GM19239 (cell line): ENCODE results near the gene NTRK3.

Experiments used
- DNase-seq: peaks from one replicate; pipeline ENCODE4 v3.0.0; 2011; ENCODE audit warnings: low spot score; ENCODE audit not compliant: insufficient read length
- FAIRE-seq: peaks from 2 replicates; lab custom pipeline; 2011; peaks lifted over from hg19 to GRCh38; lab: Jason Lieb, UNC

NTRK3 gene

GRCh38 chr15:87924433-87924832, 332.1 kb downstream of the NTRK3 start:
- FAIRE-seq (no peak), DNase-seq (no peak)

GRCh38 chr15:87919064-87919463, 337.5 kb downstream of the NTRK3 start:
- FAIRE-seq: no peak
- DNase-seq: no peak

GRCh38 chr15:87917480-87917879, 339.1 kb downstream of the NTRK3 start:
- FAIRE-seq (no peak), DNase-seq (no peak)

- DNase-seq: no peak
- no peak for FAIRE-seq
Measured at GRCh38 chr15:87916208-87916607, 340.3 kb downstream of the NTRK3 start.

- DNase-seq: no peak
Measured at GRCh38 chr15:87910301-87910700, 346.2 kb downstream of the NTRK3 start.

GRCh38 chr15:87907676-87908446, 348.7 kb downstream of the NTRK3 start:
- DNase-seq (no peak), FAIRE-seq (no peak)

More at GRCh38 chr15:87910301-87910700, 346.2 kb downstream of the NTRK3 start:
- no peak for FAIRE-seq

- FAIRE-seq (no peak), DNase-seq (no peak)
Measured at GRCh38 chr15:87906444-87906843, 350.1 kb downstream of the NTRK3 start.

- DNase-seq (no peak), FAIRE-seq (no peak)
Measured at GRCh38 chr15:87902772-87903426, 353.6 kb downstream of the NTRK3 start.

- DNase-seq (no peak), FAIRE-seq (no peak)
Measured at GRCh38 chr15:87901926-87902690, 354.4 kb downstream of the NTRK3 start.

GRCh38 chr15:87901008-87901407, 355.5 kb downstream of the NTRK3 start:
- DNase-seq (no peak), FAIRE-seq (no peak)

- no peak for DNase-seq
- FAIRE-seq: no peak
Measured at GRCh38 chr15:87896936-87897335, 359.6 kb downstream of the NTRK3 start.

GRCh38 chr15:87887177-87887576, 369.4 kb downstream of the NTRK3 start:
- FAIRE-seq (no peak), DNase-seq (no peak)

GRCh38 chr15:87881026-87881425, 375.5 kb downstream of the NTRK3 start:
- DNase-seq (no peak), FAIRE-seq (no peak)

- DNase-seq (no peak), FAIRE-seq (no peak)
Measured at GRCh38 chr15:87877822-87878542, 378.6 kb downstream of the NTRK3 start.

- no peak for FAIRE-seq
- no peak for DNase-seq
Measured at GRCh38 chr15:87877114-87877810, 379.3 kb downstream of the NTRK3 start.

GRCh38 chr15:87874896-87875711, 381.4 kb downstream of the NTRK3 start:
- FAIRE-seq (no peak), DNase-seq (no peak)

- DNase-seq (no peak), FAIRE-seq (no peak)
Measured at GRCh38 chr15:87873516-87873915, 383.0 kb downstream of the NTRK3 start.

- DNase-seq: no peak
- FAIRE-seq: no peak
Measured at GRCh38 chr15:87871731-87872320, 384.7 kb downstream of the NTRK3 start.

GRCh38 chr15:87871258-87871681, 385.3 kb downstream of the NTRK3 start:
- FAIRE-seq: no peak
- no peak for DNase-seq
